ENCODE results near the gene TUT4. TPM values are rescaled to one million over a fixed set of nuclear protein-coding genes. Genes with fewer than 3 reads are reported as not detected.

TUT4 gene
- total RNA-seq, 1 donor from 2014 or later: 44.2 TPM

GRCh38 chr1:52590266-52590665 is 37.4 kb upstream of the TUT4 start:
- ATAC-seq (no peak), DNase-seq (no peak)
- H3K9me3 ChIP-seq: no peaks in the 10 kb centered on the region
- no peak overlapping the region for H3K27ac ChIP-seq
- intact Hi-C loops (cut with DNase I): no loop called here
- H3K27me3 ChIP-seq: no peaks in the 10 kb centered on the region
- no peak overlapping the region for H3K4me3 ChIP-seq
- TF ChIP-seq CTCF (IDR thresholded peaks at IDR 0.05): no peak
- H3K36me3 ChIP-seq: no peaks in the 10 kb centered on the region
- H3K4me1 ChIP-seq: no peaks in the 10 kb centered on the region

GRCh38 chr1:52588535-52588934 is 35.6 kb upstream of the TUT4 start:
- intact Hi-C loops (cut with DNase I): no loop called here
- no peaks in the 10 kb centered on the region for H3K4me1 ChIP-seq
- ATAC-seq: peak; percentile 88
- no peak for TF ChIP-seq CTCF (IDR thresholded peaks at IDR 0.05)
- H3K27me3 ChIP-seq: no peaks in the 10 kb centered on the region
- no peak overlapping the region for H3K4me3 ChIP-seq
- no peak for DNase-seq
- no peaks in the 10 kb centered on the region for H3K9me3 ChIP-seq
- H3K36me3 ChIP-seq: no peaks in the 10 kb centered on the region
- no peak overlapping the region for H3K27ac ChIP-seq

GRCh38 chr1:52588027-52588426 is 35.1 kb upstream of the TUT4 start:
- Histone ChIP-seq H3K36me3 (no peaks in the 10 kb centered on the region), H3K9me3 (no peaks in the 10 kb centered on the region), H3K27me3 (no peaks in the 10 kb centered on the region), H3K4me3 (no peak overlapping the region), H3K4me1 (no peaks in the 10 kb centered on the region), H3K27ac (no peak overlapping the region)
- intact Hi-C loops (cut with DNase I): no loop called here
- ATAC-seq (no peak), DNase-seq (no peak)
- no peak for TF ChIP-seq CTCF (IDR thresholded peaks at IDR 0.05)

GRCh38 chr1:52585474-52585873 is 32.6 kb upstream of the TUT4 start:
- TF ChIP-seq CTCF (IDR thresholded peaks at IDR 0.05): no peak
- Histone ChIP-seq H3K4me1 (no peaks in the 10 kb centered on the region), H3K27me3 (no peaks in the 10 kb centered on the region), H3K4me3 (no peak overlapping the region), H3K9me3 (no peaks in the 10 kb centered on the region), H3K36me3 (no peaks in the 10 kb centered on the region), H3K27ac (no peak overlapping the region)
- no peak for DNase-seq
- intact Hi-C loops (cut with DNase I): no loop called here
- ATAC-seq: no peak

- TF ChIP-seq CTCF (IDR thresholded peaks at IDR 0.05): no peak
- Histone ChIP-seq H3K36me3 (no peaks in the 10 kb centered on the region), H3K27ac (no peak overlapping the region), H3K4me1 (no peaks in the 10 kb centered on the region), H3K4me3 (no peak overlapping the region), H3K9me3 (no peaks in the 10 kb centered on the region), H3K27me3 (no peaks in the 10 kb centered on the region)
- intact Hi-C loops (cut with DNase I): no loop called here
- no peak for DNase-seq
- ATAC-seq: no peak
These were observed 29.3 kb upstream of the TUT4 start for GRCh38 chr1:52582116-52582696.

- H3K27ac ChIP-seq: no peak overlapping the region
- no peaks in the 10 kb centered on the region for H3K4me1 ChIP-seq
- DNase-seq (no peak), ATAC-seq (no peak)
- TF ChIP-seq CTCF (IDR thresholded peaks at IDR 0.05): no peak
- H3K9me3 ChIP-seq: no peaks in the 10 kb centered on the region
- no peak overlapping the region for H3K4me3 ChIP-seq
- no peaks in the 10 kb centered on the region for H3K36me3 ChIP-seq
- intact Hi-C loops (cut with DNase I): no loop called here
- H3K27me3 ChIP-seq: no peaks in the 10 kb centered on the region
These were observed 27.4 kb upstream of the TUT4 start for GRCh38 chr1:52580283-52580682.

All from upper lobe of right lung (tissue), 1 donor.